Spleen (tissue), 11 donors: ENCODE measurements around the gene RIOK3. TPM values are rescaled to one million over a fixed set of nuclear protein-coding genes. Genes with fewer than 3 reads are reported as not detected.

Source experiments
- DNase-seq: peaks from one replicate; pipeline ENCODE4 v3.0.0-alpha.2; 2020
- H3K27ac ChIP-seq, 8 donors: fragments of 200-600 bp; sonication (generic) in 7 of 8; 1 replicate in 4 of 8; 2 replicates in 4 of 8; pipeline versions ENCODE4 v1.5.0 to v1.8.0; 2016 to 2021; ENCODE audit warnings: inconsistent platforms in 4 of 8, mild to moderate bottlenecking in 4 of 8, moderate library complexity in 1 of 8
- H3K27me3 ChIP-seq, 7 donors: fragments of 200-600 bp; sonication (generic) in 6 of 7; replicated peaks in 1 of 7; 1 replicate in 4 of 7; 2 replicates in 3 of 7; pipeline versions ENCODE4 v1.5.0 to v1.8.0; 2016 to 2021; ENCODE audit warnings: inconsistent platforms in 3 of 7, mild to moderate bottlenecking in 1 of 7
- H3K36me3 ChIP-seq, 6 donors: fragments of 200-600 bp; sonication (generic) in 5 of 6; 1 replicate in 4 of 6; 2 replicates in 2 of 6; pipeline versions ENCODE4 v1.5.0 to v1.8.0; 2016 to 2021; ENCODE audit warnings: inconsistent platforms in 2 of 6
- H3K4me1 ChIP-seq, 6 donors: fragments of 200-600 bp; sonication (generic) in 5 of 6; 1 replicate in 3 of 6; 2 replicates in 3 of 6; pipeline versions ENCODE4 v1.5.0 to v1.8.0; 2016 to 2021; ENCODE audit warnings: inconsistent platforms in 3 of 6
- H3K4me3 ChIP-seq, 8 donors: fragments of 200-600 bp; sonication (generic) in 7 of 8; 1 replicate in 4 of 8; 2 replicates in 4 of 8; pipeline versions ENCODE4 v1.5.0 to v1.8.0; 2016 to 2021; ENCODE audit warnings: inconsistent platforms in 4 of 8, mild to moderate bottlenecking in 4 of 8, moderate library complexity in 2 of 8
- H3K9me3 ChIP-seq, 8 donors: fragments of 200-600 bp; sonication (generic) in 7 of 8; 1 replicate in 4 of 8; 2 replicates in 4 of 8; pipeline versions ENCODE4 v1.5.0 to v1.8.0; 2016 to 2021; ENCODE audit warnings: inconsistent platforms in 4 of 8
- CTCF ChIP-seq, 11 experiments: fragments of 200-600 bp in 7 of 11; fragments of 450-650 bp in 4 of 11; sonication (generic) in 4 of 11; IDR thresholded peaks in 8 of 11; conservative IDR thresholded peaks in 3 of 11; 1 replicate in 7 of 11; 2 replicates in 4 of 11; pipeline versions ENCODE4 v1.4.0 to v1.8.0; 2016 to 2021; ENCODE audit warnings: antibody characterized with exemption in 11 of 11, inconsistent platforms in 4 of 11, mild to moderate bottlenecking in 1 of 11
- POLR2A ChIP-seq, 3 donors: fragments of 450-650 bp; IDR thresholded peaks; one replicate each; pipeline ENCODE4 v1.5.1; 2017; ENCODE audit warnings: antibody characterized with exemption in 3 of 3, mild to moderate bottlenecking in 1 of 3
- POLR2AphosphoS5 ChIP-seq, 3 donors: sonication (generic); formaldehyde crosslinking; IDR thresholded peaks; one replicate each; pipeline ENCODE4 v1.5.1; 2017; ENCODE audit warnings: antibody characterized with exemption in 3 of 3
- WGBS, 5 donors: extraction: QIAGEN DNeasy Blood & Tissue Kit in 3 of 5; methylation state at CpG; one replicate each; pipeline versions ENCODE4 v1.1.5 to v1.1.7; 2013 to 2018; 5-methylcytosine and 5-hydroxymethylcytosine counted together
- intact Hi-C: fragments of 100-400 bp; cut with DNase I; formaldehyde crosslinking; loops from one replicate; pipeline ENCODE4 v1.15.0; 2023; ENCODE audit warnings: low total_unique reads
- polyA plus RNA-seq, 3 donors: library from polyadenylated mRNA; stranded (reverse); fragments of 200-250 nt; gene quantifications; one replicate each; pipeline ENCODE4 v1.2.1, GENCODE V29; 2013
- total RNA-seq, 7 donors: library from RNA; depleted of rRNA in 3 of 7; stranded (reverse); fragments of >200 nt in 3 of 7; fragmentation: NEBNext Ultra II Directional in 4 of 7; extraction: Animal tissue kit (Norgen Biotek cat#: 25700) in 4 of 7; gene quantifications; one replicate each; pipeline versions ENCODE4 v1.1.0 to v1.2.1, GENCODE V29; 2016 to 2021
- donor health status: healthy with polysubstance abuse.
- donor health status: DM: no; HTN: no; CAD: no; lungs with moderate emphysema.
- donor health status: DM: no; HTN: no; CAD: no.
- donor health status: Bipolar disorder and iron deficiency.
- donor health status: healthy.
- donor health status: DM: no; HTN: no; CAD: no.
- donor health status: DM: yes; HTN: yes; CAD: no.

The RIOK3 gene
- total and polyA plus RNA-seq, 10 donors: 33.0 to 96.1 (median 68.5) TPM

- Histone ChIP-seq H3K27ac (no peak overlapping the region), H3K4me1 (peaks cover 0 to 56% (median 19%) of the 10 kb centered on the region in 6 donors), H3K9me3 (peaks cover 0 to 5% (median 0%) of the 10 kb centered on the region in 8 donors), H3K36me3 (no peaks in the 10 kb centered on the region), H3K27me3 (no peaks in the 10 kb centered on the region), H3K4me3 (no peak overlapping the region)
- WGBS, 5 donors: 91 to 97% (median 94%) methylated on average over 1 of the region's 1 CpG
- intact Hi-C loops: no loop called here
- TF ChIP-seq CTCF (IDR thresholded peaks at IDR 0.05 in 8 of 11, conservative IDR thresholded peaks at IDR 0.05 in 3 of 11) (no peak), POLR2A (IDR thresholded peaks at IDR 0.05) (no peak), POLR2AphosphoS5 (IDR thresholded peaks at IDR 0.05) (no peak)
- no peak for DNase-seq
Observed at GRCh38 chr18:23493654-23494053, 40.6 kb downstream of the RIOK3 start.

GRCh38 chr18:23494992-23495391 is 41.9 kb downstream of the RIOK3 start:
- peak overlapping the region in 1 of 8 donors; percentile 68 for H3K27ac ChIP-seq
- intact Hi-C loops: no loop called here
- H3K27me3 ChIP-seq: no peaks in the 10 kb centered on the region
- no peak for DNase-seq
- no peak overlapping the region for H3K4me3 ChIP-seq
- peaks cover 2 to 56% (median 28%) of the 10 kb centered on the region in 6 donors for H3K4me1 ChIP-seq
- TF ChIP-seq POLR2A (IDR thresholded peaks at IDR 0.05) (no peak), POLR2AphosphoS5 (IDR thresholded peaks at IDR 0.05) (no peak), CTCF (IDR thresholded peaks at IDR 0.05 in 8 of 11, conservative IDR thresholded peaks at IDR 0.05 in 3 of 11) (no peak)
- H3K9me3 ChIP-seq: peaks cover 0 to 5% (median 0%) of the 10 kb centered on the region in 8 donors
- no peaks in the 10 kb centered on the region for H3K36me3 ChIP-seq
- 89 to 100% (median 97%) methylated on average over 1 of the region's 1 CpG for WGBS, 5 donors

DNA sequence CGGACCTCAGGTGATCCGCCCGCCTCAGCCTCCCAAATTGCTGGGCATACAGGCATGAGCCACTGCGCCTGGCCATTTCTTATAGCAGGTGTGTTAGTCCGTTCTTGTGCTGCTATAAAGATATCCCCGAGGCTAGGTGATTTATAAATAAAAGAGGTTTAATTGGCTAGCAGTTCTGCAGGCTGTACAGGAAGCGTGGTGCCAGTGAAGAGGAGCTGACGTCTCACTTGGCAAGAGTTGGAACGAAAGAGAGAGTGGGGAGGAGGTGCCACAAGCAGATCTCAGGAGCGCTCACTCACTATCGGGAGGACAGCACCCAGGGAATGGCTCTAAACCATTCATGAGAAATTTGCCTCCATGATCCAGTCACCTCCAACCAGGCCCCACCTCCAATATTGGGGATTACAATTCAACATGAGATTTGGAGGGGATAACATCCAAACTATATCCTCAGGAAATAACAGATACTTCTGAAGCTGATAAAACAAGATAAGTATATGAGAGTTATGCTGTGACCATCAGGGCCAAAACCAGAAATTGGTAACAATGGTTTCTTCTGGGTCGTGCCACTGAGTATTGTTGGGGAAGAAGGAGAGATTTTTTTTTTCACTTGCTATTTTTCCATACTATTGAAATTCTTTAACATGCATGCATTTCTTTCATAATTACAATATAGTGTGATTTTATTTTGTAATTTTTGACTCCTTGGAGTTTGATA is 42.8 kb downstream of the RIOK3 start:
- Histone ChIP-seq H3K36me3 (no peaks in the 10 kb centered on the region), H3K27ac (peak overlapping the region in 5 of 8 donors; percentile 32 to 77 (median 68)), H3K9me3 (peaks cover 0 to 5% (median 0%) of the 10 kb centered on the region in 8 donors), H3K27me3 (no peaks in the 10 kb centered on the region), H3K4me1 (peaks cover 2 to 60% (median 29%) of the 10 kb centered on the region in 6 donors), H3K4me3 (peak overlapping the region in 2 of 8 donors; percentile 8 to 27)
- TF ChIP-seq CTCF (IDR thresholded peaks at IDR 0.05 in 8 of 11, conservative IDR thresholded peaks at IDR 0.05 in 3 of 11) (no peak), POLR2AphosphoS5 (IDR thresholded peaks at IDR 0.05) (peak in 2 of 3 donors; percentile 31 to 37)
- no peak for DNase-seq
- intact Hi-C loops: no loop called here
- 45 to 54% (median 51%) methylated on average over 12 of the region's 12 CpGs for WGBS, 5 donors

DNA sequence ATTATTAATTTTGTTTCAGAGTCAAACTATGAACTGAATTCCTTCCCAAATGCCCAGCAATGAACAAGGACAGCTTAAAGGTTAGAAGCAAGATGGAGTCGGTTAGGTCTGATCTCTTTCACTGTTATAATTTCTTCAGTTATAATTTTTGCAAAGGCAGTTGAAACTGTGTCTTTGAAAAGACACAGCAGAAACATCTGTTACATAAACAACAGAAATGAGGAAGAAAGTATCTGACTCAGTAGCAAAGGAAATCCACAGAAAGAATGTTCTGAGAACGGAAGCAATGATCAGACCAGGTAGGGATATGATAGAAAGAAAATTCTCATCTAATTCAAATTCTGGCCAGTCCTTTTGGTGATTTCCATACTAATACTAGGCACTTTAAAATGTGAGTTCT is 45.0 kb downstream of the RIOK3 start:
- H3K36me3 ChIP-seq: no peaks in the 10 kb centered on the region
- intact Hi-C loops: no loop called here
- no peak overlapping the region for H3K4me3 ChIP-seq
- TF ChIP-seq CTCF (IDR thresholded peaks at IDR 0.05 in 8 of 11, conservative IDR thresholded peaks at IDR 0.05 in 3 of 11): no peak
- no peak for TF ChIP-seq POLR2AphosphoS5 (IDR thresholded peaks at IDR 0.05)
- TF ChIP-seq POLR2A (IDR thresholded peaks at IDR 0.05): no peak
- DNase-seq: no peak
- H3K4me1 ChIP-seq: peaks cover 9 to 81% (median 39%) of the 10 kb centered on the region in 6 donors
- peaks cover 0 to 1% (median 0%) of the 10 kb centered on the region in 8 donors for H3K9me3 ChIP-seq
- H3K27ac ChIP-seq: peak overlapping the region; percentile 0 to 77 (median 58)
- WGBS, 5 donors: 37 to 72% (median 44%) methylated on average over 2 of the region's 2 CpGs
- H3K27me3 ChIP-seq: no peaks in the 10 kb centered on the region
